ENCODE measurements around the gene ASTN1.

GRCh38 chr1:176816232-176816631 lies 348.3 kb downstream of the ASTN1 start:
- TF ChIP-seq POLR2AphosphoS5 (IDR thresholded peaks at IDR 0.05) (no peak), CTCF (IDR thresholded peaks at IDR 0.05) (no peak), EP300 (IDR thresholded peaks at IDR 0.05) (no peak), POLR2A (IDR thresholded peaks at IDR 0.05; ENCODE audit: low read depth) (no peak)
